ENCODE results near the gene PIGC. TPM values are rescaled to one million over a fixed set of nuclear protein-coding genes. Genes with fewer than 3 reads are reported as not detected.
"Not testable (repeated sequence)": the region's sequence is repeated elsewhere in the genome, so short reads cannot be mapped to it uniquely, and the experiment has no call there.

PIGC gene
- total and polyA plus RNA-seq, 5 donors from 2014 or later = 22.6 to 132 (median 124) TPM

DNA sequence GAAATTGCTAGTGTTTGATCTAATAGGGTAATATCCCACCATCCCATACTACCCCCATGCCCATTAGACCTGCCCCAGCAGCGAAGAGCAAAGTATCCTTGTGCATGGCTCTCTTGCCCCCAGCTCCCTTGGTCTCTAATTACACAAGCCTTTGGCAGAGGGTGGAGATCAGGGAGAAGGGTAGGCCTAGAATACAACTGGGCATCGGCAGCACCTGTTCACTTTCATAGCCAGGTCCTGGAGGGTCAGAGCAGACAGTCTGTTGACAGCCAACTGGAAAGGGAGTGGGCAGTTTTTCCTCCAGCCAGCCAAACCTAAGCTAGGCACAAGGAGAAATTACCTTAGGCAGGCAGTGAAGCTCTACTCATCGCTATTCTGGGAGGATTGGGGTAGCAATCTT, 2.7 kb upstream of the PIGC start:
- Histone ChIP-seq H3K4me1 (ENCODE audit: control insufficient read depth, insufficient read depth, low read length, poor library complexity, severe bottlenecking) (peaks cover 39% of the 10 kb centered on the region), H3K27ac (ENCODE audit: insufficient read depth, low read length, poor library complexity, severe bottlenecking) (no peak overlapping the region), H3K9me3 (ENCODE audit: control insufficient read depth in 2 of 2, low read length in 2 of 2) (no peaks in the 10 kb centered on the region), H3K4me3 (ENCODE audit: low read depth, low read length) (no peak overlapping the region), H3K36me3 (ENCODE audit: control insufficient read depth, insufficient read depth, low read length) (peaks cover 3% of the 10 kb centered on the region), H3K27me3 (ENCODE audit: control insufficient read depth, insufficient read depth, low read length) (no peaks in the 10 kb centered on the region)
- Mint-ChIP-seq H3K36me3 (peaks cover 10% of the 10 kb centered on the region), H3K4me3 (peak overlapping the region in 1 of 4 donors; percentile 38), H3K27ac (peak overlapping the region; percentile 20 to 26 (median 20)), H3K9me3 (no peaks in the 10 kb centered on the region), H3K4me1 (peaks cover 28 to 61% (median 42%) of the 10 kb centered on the region in 4 donors), H3K27me3 (no peaks in the 10 kb centered on the region)
- ATAC-seq (ENCODE audit: low read depth in 2 of 2) (no peak), DNase-seq (no peak)

DNA sequence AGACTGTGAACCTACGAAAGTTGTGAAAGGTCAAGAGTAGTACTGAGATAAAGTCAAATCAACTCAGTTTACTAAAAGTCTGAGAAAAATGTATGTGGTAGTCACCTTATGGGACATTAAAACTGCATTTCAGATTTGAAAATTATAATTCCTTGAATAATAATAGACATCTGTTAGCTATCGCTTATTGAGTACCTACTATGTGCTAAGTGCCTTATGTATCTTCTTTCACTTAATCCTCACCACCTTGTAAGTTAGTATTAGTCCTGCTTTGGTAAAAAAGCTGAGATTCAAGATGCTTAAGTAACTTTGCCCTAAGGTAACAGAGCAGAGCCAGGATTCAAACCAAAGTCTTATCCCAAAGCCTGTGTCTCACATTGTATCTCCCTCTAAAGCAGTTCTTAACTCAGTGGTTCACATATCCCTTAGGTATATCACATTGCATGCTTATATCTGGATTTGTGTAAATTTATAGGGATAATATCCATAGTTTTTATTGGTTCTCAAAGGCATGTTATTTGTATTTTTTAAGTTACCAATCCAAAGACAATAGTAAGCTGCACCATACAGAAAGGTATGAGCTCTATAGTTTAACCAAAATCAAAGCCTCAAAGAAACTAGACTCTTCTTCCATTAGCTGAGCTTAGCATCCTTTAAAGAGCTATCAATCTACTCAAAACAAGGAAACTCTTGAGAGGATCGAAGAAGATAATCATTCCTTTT, 865 bp downstream of the PIGC start:
- H3K4me3 ChIP-seq (ENCODE audit: low read depth, low read length) = peak overlapping the region; percentile 89
- peak overlapping the region; percentile 81 for H3K27ac ChIP-seq (ENCODE audit: insufficient read depth, low read length, poor library complexity, severe bottlenecking)
- no peaks in the 10 kb centered on the region for H3K27me3 Mint-ChIP-seq
- H3K4me3 Mint-ChIP-seq = peak overlapping the region; percentile 89 to 98 (median 97)
- H3K4me1 Mint-ChIP-seq = peaks cover 38 to 65% (median 50%) of the 10 kb centered on the region in 4 donors
- H3K9me3 ChIP-seq (ENCODE audit: control insufficient read depth in 2 of 2, low read length in 2 of 2) = no peaks in the 10 kb centered on the region
- H3K27ac Mint-ChIP-seq = peak overlapping the region; percentile 92 to 99 (median 96)
- H3K9me3 Mint-ChIP-seq = peaks cover 0 to 3% (median 2%) of the 10 kb centered on the region in 7 donors
- H3K4me1 ChIP-seq (ENCODE audit: control insufficient read depth, insufficient read depth, low read length, poor library complexity, severe bottlenecking) = peaks cover 24% of the 10 kb centered on the region
- no peak for ATAC-seq (ENCODE audit: low read depth in 2 of 2)
- DNase-seq = peak in 1 of 3 donors; percentile 16
- H3K27me3 ChIP-seq (ENCODE audit: control insufficient read depth, insufficient read depth, low read length) = no peaks in the 10 kb centered on the region
- H3K36me3 ChIP-seq (ENCODE audit: control insufficient read depth, insufficient read depth, low read length) = peaks cover 9% of the 10 kb centered on the region
- H3K36me3 Mint-ChIP-seq = peaks cover 24% of the 10 kb centered on the region

DNA sequence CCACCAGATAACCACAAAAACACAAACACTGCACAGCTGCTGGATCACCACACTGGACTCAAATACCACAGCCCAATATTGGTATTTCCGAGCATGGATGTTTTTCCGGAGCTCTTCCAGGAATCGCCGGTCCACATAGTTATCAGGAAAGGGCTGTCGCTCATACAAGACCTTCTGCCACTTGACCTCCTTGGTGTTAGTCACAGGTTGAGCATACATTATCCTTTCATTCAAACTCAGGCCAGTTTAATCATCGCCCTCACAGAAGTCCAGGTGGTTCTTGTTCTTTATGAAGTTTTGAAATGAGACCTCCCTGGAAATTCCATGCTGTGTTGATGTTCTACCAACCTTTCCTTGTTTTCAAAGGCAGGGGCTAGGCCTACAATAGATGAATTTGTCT, 1.5 kb downstream of the PIGC start:
- H3K4me1 Mint-ChIP-seq = peaks cover 38 to 65% (median 50%) of the 10 kb centered on the region in 4 donors
- DNase-seq = no peak
- ATAC-seq (ENCODE audit: low read depth in 2 of 2) = no peak
- H3K4me1 ChIP-seq (ENCODE audit: control insufficient read depth, insufficient read depth, low read length, poor library complexity, severe bottlenecking) = peaks cover 24% of the 10 kb centered on the region
- H3K4me3 ChIP-seq (ENCODE audit: low read depth, low read length) = peak overlapping the region; percentile 89
- H3K27ac Mint-ChIP-seq = peak overlapping the region in 2 of 3 donors; percentile 85 to 92
- no peaks in the 10 kb centered on the region for H3K9me3 ChIP-seq (ENCODE audit: control insufficient read depth in 2 of 2, low read length in 2 of 2)
- H3K9me3 Mint-ChIP-seq = peaks cover 0 to 3% (median 2%) of the 10 kb centered on the region in 7 donors
- H3K27me3 Mint-ChIP-seq = no peaks in the 10 kb centered on the region
- no peaks in the 10 kb centered on the region for H3K27me3 ChIP-seq (ENCODE audit: control insufficient read depth, insufficient read depth, low read length)
- H3K4me3 Mint-ChIP-seq = peak overlapping the region; percentile 89 to 98 (median 97)
- peaks cover 9% of the 10 kb centered on the region for H3K36me3 ChIP-seq (ENCODE audit: control insufficient read depth, insufficient read depth, low read length)
- H3K27ac ChIP-seq (ENCODE audit: insufficient read depth, low read length, poor library complexity, severe bottlenecking) = no peak overlapping the region
- H3K36me3 Mint-ChIP-seq = peaks cover 25% of the 10 kb centered on the region

DNA sequence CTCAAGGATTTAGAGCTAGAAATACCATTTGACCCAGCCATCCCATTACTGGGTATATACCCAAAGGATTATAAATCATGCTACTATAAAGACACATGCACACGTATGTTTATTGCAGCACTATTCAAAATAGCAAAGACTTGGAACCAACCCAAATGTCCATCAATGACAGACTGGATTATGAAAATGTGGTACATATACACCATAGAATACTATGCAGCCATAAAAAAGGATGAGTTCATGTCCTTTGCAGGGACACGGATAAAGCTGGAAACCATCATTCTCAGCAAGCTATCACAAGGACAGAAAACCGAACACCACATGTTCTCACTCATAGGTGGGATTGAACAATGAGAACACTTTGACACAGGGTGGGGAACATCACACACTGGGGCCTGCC, 6.7 kb downstream of the PIGC start:
- H3K27me3 ChIP-seq (ENCODE audit: control insufficient read depth, insufficient read depth, low read length); DNase-seq; H3K4me1 ChIP-seq (ENCODE audit: control insufficient read depth, insufficient read depth, low read length, poor library complexity, severe bottlenecking); H3K4me3 Mint-ChIP-seq; H3K27me3 Mint-ChIP-seq; H3K36me3 ChIP-seq (ENCODE audit: control insufficient read depth, insufficient read depth, low read length); ATAC-seq (ENCODE audit: low read depth in 2 of 2); H3K27ac Mint-ChIP-seq; H3K27ac ChIP-seq (ENCODE audit: insufficient read depth, low read length, poor library complexity, severe bottlenecking); H3K9me3 ChIP-seq (ENCODE audit: control insufficient read depth in 2 of 2, low read length in 2 of 2); H3K4me3 ChIP-seq (ENCODE audit: low read depth, low read length): not testable (repeated sequence)
- peaks cover 40% of the 10 kb centered on the region for H3K36me3 Mint-ChIP-seq
- H3K9me3 Mint-ChIP-seq = peaks cover 0 to 20% (median 5%) of the 10 kb centered on the region in 7 donors
- H3K4me1 Mint-ChIP-seq = peaks cover 32 to 69% (median 48%) of the 10 kb centered on the region in 4 donors

DNA sequence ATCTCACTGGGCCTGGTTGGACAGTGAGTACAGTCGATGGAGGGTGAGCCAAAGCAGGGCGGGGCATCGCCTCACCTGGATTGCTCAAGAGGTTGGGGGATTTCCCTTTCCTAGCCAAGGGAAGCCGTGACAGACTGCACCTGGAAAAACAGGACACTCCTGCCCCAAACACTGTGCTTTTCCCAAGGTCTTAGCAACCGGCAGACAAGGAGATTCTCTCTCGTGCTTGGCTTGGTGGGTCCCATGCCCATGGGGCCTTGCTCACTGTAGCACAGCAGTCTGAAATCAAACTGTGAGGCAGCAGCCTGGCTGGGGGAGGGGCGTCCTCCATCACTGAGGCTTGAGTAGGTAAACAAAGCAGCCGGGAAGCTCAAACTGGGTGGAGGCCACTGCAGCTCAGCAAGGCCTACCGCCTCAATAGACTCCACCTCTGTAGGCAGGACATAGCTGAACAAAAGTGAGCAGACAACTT, 12.1 kb downstream of the PIGC start:
- H3K4me1 ChIP-seq (ENCODE audit: control insufficient read depth, insufficient read depth, low read length, poor library complexity, severe bottlenecking) = peaks cover 21% of the 10 kb centered on the region
- Mint-ChIP-seq H3K27ac (peak overlapping the region; percentile 78 to 91 (median 89)), H3K4me3 (peak overlapping the region in 2 of 4 donors; percentile 44 to 48), H3K36me3 (peaks cover 19% of the 10 kb centered on the region), H3K4me1 (peaks cover 10 to 60% (median 38%) of the 10 kb centered on the region in 4 donors), H3K27me3 (no peaks in the 10 kb centered on the region), H3K9me3 (peaks cover 0 to 13% (median 2%) of the 10 kb centered on the region in 7 donors)
- peak overlapping the region; percentile 23 for H3K27ac ChIP-seq (ENCODE audit: insufficient read depth, low read length, poor library complexity, severe bottlenecking)
- peak; percentile 55 to 64 for ATAC-seq (ENCODE audit: low read depth in 2 of 2)
- H3K36me3 ChIP-seq (ENCODE audit: control insufficient read depth, insufficient read depth, low read length) = no peaks in the 10 kb centered on the region
- peak in 2 of 3 donors; percentile 43 to 78 for DNase-seq
- H3K4me3 ChIP-seq (ENCODE audit: low read depth, low read length) = peak overlapping the region; percentile 26
- H3K27me3 ChIP-seq (ENCODE audit: control insufficient read depth, insufficient read depth, low read length) = no peaks in the 10 kb centered on the region
- H3K9me3 ChIP-seq (ENCODE audit: control insufficient read depth in 2 of 2, low read length in 2 of 2) = no peaks in the 10 kb centered on the region

DNA sequence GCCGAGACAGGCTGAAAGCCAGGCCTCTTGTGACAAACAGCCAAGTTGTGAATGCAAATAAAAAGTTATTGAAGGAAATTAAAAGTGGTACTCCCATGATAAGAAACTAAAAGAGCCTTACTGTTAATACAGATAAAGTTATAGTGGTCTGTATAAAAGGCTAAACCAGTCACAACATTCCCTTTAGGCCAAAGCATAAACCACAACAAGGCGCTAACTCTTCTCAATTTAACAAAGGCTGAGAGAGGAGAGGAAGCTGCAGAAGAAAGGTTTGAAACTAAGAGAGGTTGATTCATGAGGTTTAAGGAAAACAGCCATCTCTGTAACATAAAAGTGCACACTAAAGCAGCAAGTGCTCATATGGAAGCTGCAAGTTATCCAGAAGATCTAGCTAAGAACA, 12.7 kb downstream of the PIGC start:
- no peak overlapping the region for H3K4me3 ChIP-seq (ENCODE audit: low read depth, low read length)
- H3K9me3 ChIP-seq (ENCODE audit: control insufficient read depth in 2 of 2, low read length in 2 of 2) = no peaks in the 10 kb centered on the region
- ATAC-seq (ENCODE audit: low read depth in 2 of 2) (no peak), DNase-seq (no peak)
- H3K36me3 Mint-ChIP-seq = peaks cover 19% of the 10 kb centered on the region
- H3K4me1 Mint-ChIP-seq = peaks cover 10 to 60% (median 38%) of the 10 kb centered on the region in 4 donors
- H3K36me3 ChIP-seq (ENCODE audit: control insufficient read depth, insufficient read depth, low read length) = no peaks in the 10 kb centered on the region
- peak overlapping the region in 2 of 4 donors; percentile 44 to 48 for H3K4me3 Mint-ChIP-seq
- H3K27me3 ChIP-seq (ENCODE audit: control insufficient read depth, insufficient read depth, low read length) = no peaks in the 10 kb centered on the region
- peaks cover 0 to 9% (median 2%) of the 10 kb centered on the region in 7 donors for H3K9me3 Mint-ChIP-seq
- peak overlapping the region; percentile 78 to 91 (median 89) for H3K27ac Mint-ChIP-seq
- peaks cover 22% of the 10 kb centered on the region for H3K4me1 ChIP-seq (ENCODE audit: control insufficient read depth, insufficient read depth, low read length, poor library complexity, severe bottlenecking)
- H3K27ac ChIP-seq (ENCODE audit: insufficient read depth, low read length, poor library complexity, severe bottlenecking) = peak overlapping the region; percentile 1
- no peaks in the 10 kb centered on the region for H3K27me3 Mint-ChIP-seq

DNA sequence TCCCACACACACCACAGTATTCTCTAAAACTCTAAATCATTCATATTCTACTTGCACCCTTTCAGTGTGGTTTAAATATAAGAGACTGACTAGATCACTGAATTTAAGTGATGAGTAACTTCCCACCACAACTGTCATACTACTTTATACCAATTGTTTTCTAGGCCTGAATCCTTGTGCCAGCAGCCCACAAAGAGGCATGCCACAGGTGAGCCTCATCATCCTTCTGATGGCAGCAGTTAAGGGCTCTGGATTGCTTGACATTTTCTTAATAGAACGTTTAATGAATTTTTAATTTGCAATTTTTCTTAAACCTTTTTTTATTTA, 13.8 kb downstream of the PIGC start:
- peaks cover 10 to 53% (median 38%) of the 10 kb centered on the region in 4 donors for H3K4me1 Mint-ChIP-seq
- no peaks in the 10 kb centered on the region for H3K27me3 Mint-ChIP-seq
- H3K4me1 ChIP-seq (ENCODE audit: control insufficient read depth, insufficient read depth, low read length, poor library complexity, severe bottlenecking) = peaks cover 22% of the 10 kb centered on the region
- ATAC-seq (ENCODE audit: low read depth in 2 of 2) (no peak), DNase-seq (no peak)
- no peak overlapping the region for H3K4me3 ChIP-seq (ENCODE audit: low read depth, low read length)
- no peaks in the 10 kb centered on the region for H3K36me3 ChIP-seq (ENCODE audit: control insufficient read depth, insufficient read depth, low read length)
- no peak overlapping the region for H3K27ac ChIP-seq (ENCODE audit: insufficient read depth, low read length, poor library complexity, severe bottlenecking)
- peak overlapping the region in 2 of 3 donors; percentile 11 to 70 for H3K27ac Mint-ChIP-seq
- peak overlapping the region in 1 of 4 donors; percentile 32 for H3K4me3 Mint-ChIP-seq
- H3K9me3 ChIP-seq (ENCODE audit: control insufficient read depth in 2 of 2, low read length in 2 of 2) = no peaks in the 10 kb centered on the region
- peaks cover 0 to 6% (median 1%) of the 10 kb centered on the region in 7 donors for H3K9me3 Mint-ChIP-seq
- no peaks in the 10 kb centered on the region for H3K27me3 ChIP-seq (ENCODE audit: control insufficient read depth, insufficient read depth, low read length)
- peaks cover 14% of the 10 kb centered on the region for H3K36me3 Mint-ChIP-seq

All from CD4-positive, CD25-positive, alpha-beta regulatory T cell (primary cell).